Esophagus muscularis mucosa (tissue), 4 donors: ENCODE results near the gene RHOT2. TPM values are rescaled to one million over a fixed set of nuclear protein-coding genes. Genes with fewer than 3 reads are reported as not detected.

Experiments
- DNase-seq: peaks from one replicate; pipeline ENCODE4 v3.0.0-alpha.2; 2017; ENCODE audit errors: extremely low spot score
- H3K27ac ChIP-seq, 4 donors: fragments of 200-600 bp; sonication (generic); replicated peaks in 1 of 4; 1 replicate in 3 of 4; 2 replicates in 1 of 4; pipeline ENCODE4 v1.5.1; 2016 to 2019; ENCODE audit warnings: mild to moderate bottlenecking in 1 of 4
- H3K27me3 ChIP-seq, 4 donors: fragments of 200-600 bp; sonication (generic); one replicate each; pipeline versions ENCODE4 v1.5.1 to v1.6.0; 2016 to 2019
- H3K36me3 ChIP-seq, 4 donors: fragments of 200-600 bp; sonication (generic); one replicate each; pipeline ENCODE4 v1.5.1; 2016 to 2019
- H3K4me1 ChIP-seq, 4 donors: fragments of 200-600 bp; sonication (generic); one replicate each; pipeline ENCODE4 v1.5.1; 2016 to 2019
- H3K4me3 ChIP-seq, 4 donors: fragments of 200-600 bp; sonication (generic); 1 replicate in 2 of 4; 2 replicates in 2 of 4; pipeline ENCODE4 v1.5.1; 2016 to 2019; ENCODE audit warnings: mild to moderate bottlenecking in 4 of 4, moderate library complexity in 1 of 4
- H3K9me3 ChIP-seq, 4 donors: fragments of 200-600 bp; sonication (generic); 1 replicate in 3 of 4; 2 replicates in 1 of 4; pipeline ENCODE4 v1.5.1; 2016 to 2019
- CTCF ChIP-seq, 3 experiments: fragments of 200-600 bp in 2 of 3; fragments of 450-650 bp in 1 of 3; sonication (generic) in 2 of 3; IDR thresholded peaks; one replicate each; pipeline ENCODE4 v1.5.1; 2017 to 2019; ENCODE audit warnings: antibody characterized with exemption in 3 of 3, mild to moderate bottlenecking in 2 of 3, moderate library complexity in 1 of 3
- EP300 ChIP-seq: sonication (generic); formaldehyde crosslinking; IDR thresholded peaks from one replicate; pipeline ENCODE4 v1.6.1; 2017; ENCODE audit warnings: antibody characterized with exemption
- POLR2A ChIP-seq: fragments of 450-650 bp; IDR thresholded peaks from one replicate; pipeline ENCODE4 v1.6.1; 2017; ENCODE audit warnings: antibody characterized with exemption, moderate library complexity, mild to moderate bottlenecking, low read depth
- POLR2AphosphoS5 ChIP-seq, 2 donors: sonication (generic); formaldehyde crosslinking; IDR thresholded peaks; one replicate each; pipeline ENCODE4 v1.6.1; 2017; ENCODE audit warnings: antibody characterized with exemption in 2 of 2
- WGBS: methylation state at CpG from one replicate; pipeline ENCODE4 v1.1.5; 2018; 5-methylcytosine and 5-hydroxymethylcytosine counted together
- intact Hi-C: fragments of 100-400 bp; cut with DNase I; formaldehyde crosslinking; loops from one replicate; pipeline ENCODE4 v1.15.1; 2023
- total RNA-seq, 4 donors: library from RNA; depleted of rRNA; stranded (reverse); fragments of >200 nt; gene quantifications; one replicate each; pipeline versions ENCODE4 v1.1.0 to v1.2.1, GENCODE V29; 2016

Gene RHOT2
- total RNA-seq, 4 donors from 2014 or later, result 34.5 to 67.5 (median 58.6) TPM

DNA sequence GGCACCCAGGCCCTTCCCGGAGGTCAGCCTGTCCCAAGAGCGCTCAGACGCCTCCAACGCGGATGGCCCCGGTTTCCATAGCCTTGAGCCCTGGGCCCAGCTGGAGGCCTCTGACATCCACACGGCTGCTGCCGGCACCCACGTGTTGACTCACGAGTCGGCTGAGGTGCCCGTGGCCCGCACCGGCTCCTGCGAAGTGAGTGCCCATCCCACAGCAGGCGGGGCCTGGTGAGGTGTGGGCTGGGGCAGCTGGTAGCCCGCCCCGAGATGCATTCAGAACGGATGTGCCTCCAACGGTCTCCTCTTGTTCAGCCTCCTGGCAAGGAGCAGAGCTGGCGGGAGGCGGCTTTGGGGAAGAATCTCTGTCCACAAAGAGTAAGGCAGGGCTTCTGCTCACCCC, 16.1 kb upstream of the RHOT2 start:
- Histone ChIP-seq H3K4me1 (peaks cover 28 to 40% (median 34%) of the 10 kb centered on the region in 4 donors), H3K4me3 (no peak overlapping the region), H3K27ac (no peak overlapping the region), H3K27me3 (no peaks in the 10 kb centered on the region), H3K9me3 (no peaks in the 10 kb centered on the region), H3K36me3 (peaks cover 0 to 52% (median 24%) of the 10 kb centered on the region in 4 donors)
- 88% methylated on average over 15 of the region's 22 CpGs for WGBS
- no peak for DNase-seq
- intact Hi-C loops, result no loop called here
- TF ChIP-seq POLR2AphosphoS5 (IDR thresholded peaks at IDR 0.05) (no peak), EP300 (no peak), POLR2A (no peak), CTCF (IDR thresholded peaks at IDR 0.05) (no peak)

DNA sequence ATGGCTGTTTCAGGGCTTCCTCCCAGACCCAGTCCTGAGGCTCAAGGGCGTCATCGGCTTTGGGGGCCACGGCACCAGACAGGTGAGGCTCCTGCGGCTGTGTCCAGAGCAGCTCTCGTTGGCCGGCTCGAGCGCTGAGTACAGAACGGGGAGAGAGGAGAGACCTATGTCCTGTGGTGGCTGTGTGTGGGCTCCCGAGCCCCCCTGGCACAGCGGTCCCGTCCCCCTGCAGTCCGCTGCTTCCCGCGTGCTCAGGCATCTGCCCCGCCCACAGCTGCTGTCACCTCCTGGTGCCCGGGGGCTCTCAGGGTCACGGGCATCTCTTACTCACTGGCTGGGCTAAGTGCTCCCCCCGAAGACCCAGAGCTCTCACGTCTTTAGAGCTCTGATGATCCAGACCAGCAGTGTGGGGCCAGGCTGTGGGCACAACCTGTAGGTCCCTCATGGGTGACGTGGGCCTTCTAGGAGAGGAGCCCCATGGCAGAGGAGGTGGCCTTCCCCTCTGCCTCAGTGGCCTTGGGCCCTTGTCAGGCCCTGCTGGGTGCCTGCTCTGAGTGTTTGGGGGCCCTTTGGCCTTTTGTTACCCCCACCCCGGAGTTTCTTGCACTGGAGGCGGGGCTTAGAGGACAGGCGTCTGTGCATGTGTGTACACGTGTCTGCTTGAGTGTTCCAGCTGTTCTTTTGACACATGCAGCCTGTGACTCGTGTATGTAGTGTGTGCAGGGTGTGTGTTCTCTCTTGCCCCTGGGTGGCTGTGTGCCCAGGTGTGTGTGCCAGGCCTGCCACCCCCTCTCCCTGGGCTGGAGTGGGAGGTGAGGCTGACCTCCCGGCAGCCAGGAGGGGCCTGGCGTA, 15.3 kb upstream of the RHOT2 start:
- Histone ChIP-seq H3K4me3 (no peak overlapping the region), H3K27me3 (no peaks in the 10 kb centered on the region), H3K4me1 (peaks cover 19 to 32% (median 25%) of the 10 kb centered on the region in 4 donors), H3K27ac (no peak overlapping the region), H3K36me3 (peaks cover 0 to 56% (median 30%) of the 10 kb centered on the region in 4 donors), H3K9me3 (no peaks in the 10 kb centered on the region)
- no peak for TF ChIP-seq POLR2AphosphoS5 (IDR thresholded peaks at IDR 0.05)
- no peak for TF ChIP-seq EP300
- no peak for TF ChIP-seq CTCF (IDR thresholded peaks at IDR 0.05)
- no peak for TF ChIP-seq POLR2A
- 82% methylated on average over 13 of the region's 28 CpGs for WGBS
- DNase-seq, result no peak
- intact Hi-C loops, result no loop called here

DNA sequence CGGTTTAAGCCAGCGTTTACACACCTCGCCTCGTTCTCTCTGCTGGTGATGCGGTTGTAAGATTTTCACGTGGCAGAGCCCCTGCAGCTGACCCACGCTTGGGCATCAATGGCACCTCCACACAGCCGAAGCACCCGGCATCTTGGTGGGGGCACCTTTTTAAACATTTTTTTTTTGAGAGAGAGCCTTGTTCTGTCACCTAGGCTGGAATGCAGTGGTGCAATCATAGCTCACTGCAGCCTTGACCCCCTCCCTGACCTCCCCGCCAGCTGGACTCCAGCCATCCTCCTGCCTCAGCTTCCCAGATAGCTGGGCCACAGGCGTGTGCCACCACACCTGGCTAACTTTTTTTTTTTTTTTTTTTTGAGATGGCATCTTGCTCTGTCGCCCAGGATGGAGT, 13.9 kb upstream of the RHOT2 start:
- no peak for TF ChIP-seq POLR2AphosphoS5 (IDR thresholded peaks at IDR 0.05)
- TF ChIP-seq CTCF (IDR thresholded peaks at IDR 0.05), result no peak
- TF ChIP-seq EP300, result no peak
- no peak for TF ChIP-seq POLR2A
- intact Hi-C loops, result no loop called here
- H3K4me3 ChIP-seq, result no peak overlapping the region
- 91% methylated on average over 12 of the region's 12 CpGs for WGBS
- H3K9me3 ChIP-seq, result no peaks in the 10 kb centered on the region
- no peak overlapping the region for H3K27ac ChIP-seq
- peaks cover 8 to 21% (median 13%) of the 10 kb centered on the region in 4 donors for H3K4me1 ChIP-seq
- DNase-seq, result no peak
- H3K36me3 ChIP-seq, result peaks cover 0 to 70% (median 40%) of the 10 kb centered on the region in 4 donors
- no peaks in the 10 kb centered on the region for H3K27me3 ChIP-seq

GRCh38 chr16:657487-657886, 10.4 kb upstream of the RHOT2 start:
- Histone ChIP-seq H3K27ac (no peak overlapping the region), H3K36me3 (peaks cover 0 to 62% (median 37%) of the 10 kb centered on the region in 4 donors), H3K4me3 (no peak overlapping the region), H3K9me3 (no peaks in the 10 kb centered on the region), H3K4me1 (peaks cover 10 to 25% (median 20%) of the 10 kb centered on the region in 4 donors), H3K27me3 (no peaks in the 10 kb centered on the region)
- no peak for TF ChIP-seq POLR2AphosphoS5 (IDR thresholded peaks at IDR 0.05)
- no peak for TF ChIP-seq EP300
- no peak for TF ChIP-seq CTCF (IDR thresholded peaks at IDR 0.05)
- no peak for DNase-seq
- intact Hi-C loops, result no loop called here
- WGBS, result 100% methylated on average over 3 of the region's 22 CpGs
